HEK293T (cell line): ENCODE data around the gene TTC7B.

Experiments used
- BHLHE40 ChIP-seq: fragments of 450-650 bp; IDR thresholded peaks from 2 replicates; pipeline ENCODE4 v1.6.1; 2016; ENCODE audit warnings: mild to moderate bottlenecking, moderate library complexity, borderline replicate concordance
- ELF4 ChIP-seq: fragments of 450-650 bp; IDR thresholded peaks from 2 replicates; pipeline ENCODE4 v1.6.1; 2017; ENCODE audit warnings: antibody characterized with exemption
- HDGF ChIP-seq: fragments of 450-650 bp; IDR thresholded peaks from 2 replicates; pipeline ENCODE4 v1.6.1; 2017; ENCODE audit warnings: antibody characterized with exemption, borderline replicate concordance
- L3MBTL2 ChIP-seq: fragments of 450-650 bp; conservative IDR thresholded peaks from 2 replicates; pipeline ENCODE4 v1.6.1; 2016; ENCODE audit warnings: mild to moderate bottlenecking
- LEF1 ChIP-seq: fragments of 450-650 bp; IDR thresholded peaks from 2 replicates; pipeline ENCODE4 v1.6.1; 2017; ENCODE audit warnings: mild to moderate bottlenecking, borderline replicate concordance
- SP1 ChIP-seq: fragments of 450-650 bp; IDR thresholded peaks from 2 replicates; pipeline ENCODE4 v1.6.1; 2017
- SUZ12 ChIP-seq: fragments of 450-650 bp; IDR thresholded peaks from 2 replicates; pipeline ENCODE4 v1.6.1; 2016; ENCODE audit warnings: mild to moderate bottlenecking
- TARDBP ChIP-seq: fragments of 450-650 bp; IDR thresholded peaks from 2 replicates; pipeline ENCODE4 v1.6.1; 2016
- ZNF384 ChIP-seq: fragments of 450-650 bp; IDR thresholded peaks from 2 replicates; pipeline ENCODE4 v1.6.1; 2016

- no peak for TF ChIP-seq ZNF384
- no peak for TF ChIP-seq L3MBTL2
- TF ChIP-seq TARDBP, result no peak
- TF ChIP-seq BHLHE40, result no peak
- no peak for TF ChIP-seq LEF1
- TF ChIP-seq ELF4, result no peak
- TF ChIP-seq SP1, result no peak
- TF ChIP-seq SUZ12, result no peak
- TF ChIP-seq HDGF, result no peak
Observed at GRCh38 chr14:90663680-90664079, 152.6 kb downstream of the TTC7B start.
